HG02798 (cell line): Measurements from ENCODE around the gene AQP11.
"Not testable (repeated sequence)": the region's sequence is repeated elsewhere in the genome, so short reads cannot be mapped to it uniquely, and the experiment has no call there.

ENCODE experiments used
- ATAC-seq: cut with Tn5 transposase; IDR thresholded peaks from one replicate; pipeline ENCODE4 v1.9.1; 2021; ENCODE audit warnings: mild to moderate bottlenecking; ENCODE audit not compliant: unreplicated experiment, poor library complexity

The AQP11 gene

GRCh38 chr11:77589521-77590193, at the start of gene AQP11:
Gene AQP11, plus strand, starts transcription at chr11:77589953. Its CDS starts 40 bp downstream, at chr11:77589993.
- peak; percentile 94 for ATAC-seq

- no peak for ATAC-seq
These were observed 47.5 kb upstream of the AQP11 start for GRCh38 chr11:77542296-77542695.

- ATAC-seq: no peak
These were observed 42.5 kb upstream of the AQP11 start for GRCh38 chr11:77547047-77547836.

GRCh38 chr11:77547863-77548551, 41.7 kb upstream of the AQP11 start:
- no peak for ATAC-seq

GRCh38 chr11:77548552-77549445, 41.0 kb upstream of the AQP11 start:
- ATAC-seq: no peak

- not testable (repeated sequence) for ATAC-seq
These were observed 38.3 kb upstream of the AQP11 start for GRCh38 chr11:77551426-77551825.

- ATAC-seq: no peak
These were observed 32.2 kb upstream of the AQP11 start for GRCh38 chr11:77557553-77557952.

- ATAC-seq: no peak
These were observed 31.4 kb upstream of the AQP11 start for GRCh38 chr11:77558380-77558779.

- no peak for ATAC-seq
These were observed 29.9 kb upstream of the AQP11 start for GRCh38 chr11:77559686-77560401.

- no peak for ATAC-seq
These were observed 29.1 kb upstream of the AQP11 start for GRCh38 chr11:77560605-77561004.

GRCh38 chr11:77561257-77561656, 28.5 kb upstream of the AQP11 start:
- ATAC-seq: no peak

- no peak for ATAC-seq
These were observed 21.4 kb upstream of the AQP11 start for GRCh38 chr11:77568306-77568705.

- ATAC-seq: no peak
These were observed 20.7 kb upstream of the AQP11 start for GRCh38 chr11:77568916-77569675.

- no peak for ATAC-seq
These were observed 20.1 kb upstream of the AQP11 start for GRCh38 chr11:77569676-77570070.

- not testable (repeated sequence) for ATAC-seq
These were observed 18.9 kb upstream of the AQP11 start for GRCh38 chr11:77570896-77571295.

- not testable (repeated sequence) for ATAC-seq
These were observed 14.3 kb upstream of the AQP11 start for GRCh38 chr11:77575428-77575827.

- ATAC-seq: no peak
These were observed 8.9 kb upstream of the AQP11 start for GRCh38 chr11:77580712-77581337.

- ATAC-seq: peak; percentile 24
These were observed 602 bp upstream of the AQP11 start for GRCh38 chr11:77589181-77589520.
